HG02759 (cell line): ENCODE measurements around the gene ACOX3.

Experiments used
- ATAC-seq: cut with Tn5 transposase; IDR thresholded peaks from one replicate; pipeline ENCODE4 v1.9.1; 2021; ENCODE audit warnings: mild to moderate bottlenecking, moderate library complexity; ENCODE audit not compliant: unreplicated experiment

Gene ACOX3

DNA sequence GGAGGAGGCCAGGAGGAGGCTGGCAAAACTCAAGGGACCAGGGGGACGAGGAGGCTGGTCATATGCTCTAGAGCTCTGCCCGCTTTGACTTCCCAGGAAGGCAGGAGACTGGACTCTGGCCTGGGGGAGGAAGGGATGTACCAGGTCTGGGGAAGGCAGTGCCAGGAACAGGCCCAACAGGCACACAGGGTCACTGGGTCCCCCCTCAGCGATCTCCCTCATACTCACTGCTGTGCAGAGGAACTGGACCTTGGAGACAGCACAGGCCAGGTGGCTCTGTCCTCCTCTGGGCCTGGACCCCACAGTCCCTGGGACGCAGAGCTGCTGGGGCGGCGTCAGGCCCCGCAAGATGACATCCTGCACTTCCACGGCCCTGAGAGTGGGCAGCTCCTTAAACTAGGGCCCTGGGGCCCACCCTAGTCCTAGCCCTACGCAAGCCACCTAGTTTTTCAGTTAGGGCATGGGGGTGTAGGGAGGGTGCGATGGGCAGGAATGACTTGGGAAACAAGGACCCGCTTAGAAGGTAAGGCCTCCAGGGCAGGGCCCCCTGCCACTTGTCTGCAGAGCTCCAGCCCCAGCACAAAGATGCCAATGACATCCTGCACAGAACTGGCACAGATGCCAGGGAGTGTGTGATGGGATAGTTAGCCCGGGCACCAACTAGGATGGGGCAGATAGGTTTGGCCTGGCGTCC, 111.5 kb downstream of the ACOX3 start:
- no peak for ATAC-seq

DNA sequence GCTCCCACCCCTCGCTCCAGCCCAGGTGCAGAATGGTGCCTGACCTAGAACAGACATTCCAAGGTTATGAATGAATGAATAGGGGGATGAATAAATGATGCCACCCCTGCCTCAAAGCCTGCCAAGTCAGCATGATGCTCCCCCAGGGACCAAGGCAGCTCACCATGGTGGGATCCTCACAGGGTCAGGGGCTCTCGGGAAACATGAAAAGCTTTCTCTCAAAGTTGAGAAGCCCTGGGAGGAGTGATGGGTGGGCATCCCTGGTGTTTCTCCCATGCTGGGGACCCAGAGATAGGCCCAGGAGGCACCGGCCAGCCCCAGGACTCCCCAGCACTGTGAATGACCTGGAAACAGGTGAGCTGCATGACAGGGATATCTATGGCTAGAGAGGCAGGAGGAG, 112.1 kb downstream of the ACOX3 start:
- no peak for ATAC-seq

DNA sequence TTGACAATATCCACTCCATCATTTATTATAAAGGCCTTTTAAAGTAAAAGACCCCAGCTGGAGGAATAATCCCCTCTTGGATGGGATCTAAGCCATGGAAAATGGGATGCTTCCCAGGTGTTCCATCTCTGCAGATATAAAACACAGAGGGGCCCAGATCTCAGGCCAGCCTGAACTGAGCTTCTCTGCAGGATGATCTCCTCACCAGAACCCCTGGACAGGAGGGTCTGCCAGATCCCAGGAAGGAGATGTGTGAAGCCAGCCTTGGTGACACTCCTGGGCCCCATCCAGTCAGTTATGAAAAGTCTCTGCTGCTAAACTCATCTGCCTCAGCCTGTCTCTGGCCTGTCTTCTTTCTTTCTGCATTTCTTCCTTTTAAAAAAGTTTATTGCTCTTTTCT, 114.3 kb downstream of the ACOX3 start:
- ATAC-seq: no peak

GRCh38 chr4:8325291-8325973, 115.1 kb downstream of the ACOX3 start:
- ATAC-seq: no peak

DNA sequence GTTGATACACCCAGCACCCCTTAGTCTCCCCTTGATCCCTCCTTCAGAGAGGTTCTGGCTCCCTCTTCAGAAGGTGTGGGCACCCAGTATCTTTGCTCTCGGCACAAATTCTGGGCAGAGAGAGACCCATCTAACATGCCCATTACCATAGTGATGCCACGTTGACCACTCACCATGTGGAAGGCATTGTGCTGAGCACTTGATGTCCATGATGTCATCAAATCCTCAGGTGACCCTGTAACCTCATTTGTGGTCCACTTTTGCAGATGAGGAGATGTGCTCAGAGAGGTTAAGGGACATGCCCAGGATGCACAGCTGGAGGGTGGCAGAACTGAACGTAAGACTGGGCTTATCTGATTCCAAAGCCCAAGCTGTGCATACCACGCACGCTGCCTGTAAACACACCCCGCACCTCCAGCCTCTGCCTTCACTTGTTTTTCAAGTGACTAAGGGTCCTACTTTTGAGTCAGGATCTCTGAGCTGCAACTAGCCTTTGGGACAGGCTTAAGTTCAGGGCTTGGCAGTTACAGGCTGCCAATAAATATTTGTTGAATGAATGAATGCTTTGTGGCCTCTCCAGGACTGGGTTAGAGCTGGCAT, 115.8 kb downstream of the ACOX3 start:
- ATAC-seq: no peak

GRCh38 chr4:8323947-8324555, 116.5 kb downstream of the ACOX3 start:
- ATAC-seq: no peak

DNA sequence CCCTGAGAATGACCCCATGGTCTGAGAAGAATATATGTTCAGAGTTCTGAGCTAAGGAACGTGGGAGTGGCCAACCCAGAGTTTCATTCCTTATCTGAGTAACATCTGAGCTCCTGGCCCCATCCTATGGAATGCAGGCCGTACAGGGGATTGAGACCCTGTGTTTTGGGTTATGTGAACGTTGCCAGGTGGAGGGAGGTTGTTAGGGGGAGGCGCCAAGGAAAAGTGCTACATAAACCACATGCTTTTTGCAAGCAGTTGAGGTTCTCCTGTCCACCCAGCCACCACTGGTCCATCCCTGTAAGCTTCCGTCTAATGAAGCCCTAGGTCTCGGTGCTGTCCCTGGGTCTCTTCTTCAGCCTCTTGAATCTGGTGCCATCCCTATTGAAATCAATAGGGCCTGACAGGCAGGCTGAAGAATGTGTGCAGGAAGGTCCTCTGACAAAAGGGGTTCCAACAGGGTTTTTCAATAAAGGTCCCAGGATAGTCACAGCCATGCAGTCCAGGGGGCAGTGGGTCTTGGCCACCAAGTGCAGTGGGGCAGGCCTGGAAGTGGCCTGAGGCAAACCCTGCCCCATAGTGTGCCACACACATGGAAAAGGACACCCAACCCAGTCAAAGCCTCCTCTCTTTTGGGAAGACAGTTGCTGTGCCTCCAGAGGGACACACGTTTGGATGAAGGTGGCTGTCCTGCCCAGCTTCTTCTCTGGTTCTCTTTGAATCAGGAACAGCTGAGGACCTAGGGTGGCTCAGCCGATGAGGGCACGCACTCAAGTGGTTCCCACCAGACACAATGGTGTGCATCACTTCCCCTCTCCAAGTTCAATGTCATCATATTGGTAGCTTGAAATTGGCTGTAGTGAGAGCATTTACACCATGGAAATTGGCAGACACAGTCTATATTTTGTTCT, 117.5 kb downstream of the ACOX3 start:
- ATAC-seq: no peak

- no peak for ATAC-seq
These were observed 118.8 kb downstream of the ACOX3 start for GRCh38 chr4:8321771-8322170.

GRCh38 chr4:8321220-8321619, 119.3 kb downstream of the ACOX3 start:
- no peak for ATAC-seq

DNA sequence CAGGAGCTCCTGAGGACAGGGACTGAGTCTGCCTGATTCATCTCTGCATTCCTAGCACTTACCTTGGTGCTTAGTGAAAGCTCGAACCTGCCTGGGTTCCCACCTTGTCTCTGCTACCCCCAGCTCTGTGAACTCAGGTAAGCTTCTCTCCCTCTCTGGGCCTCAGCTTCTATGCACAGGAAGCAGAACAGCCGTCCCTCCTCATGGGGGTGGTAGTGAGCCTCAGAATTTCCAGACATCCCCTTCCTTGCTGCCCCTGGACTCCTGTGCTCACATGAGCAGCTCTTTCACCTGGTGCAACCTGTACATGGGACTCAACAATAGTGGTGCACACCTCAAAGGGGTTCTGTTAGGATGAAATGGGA, 120.2 kb downstream of the ACOX3 start:
- ATAC-seq: no peak

GRCh38 chr4:8319731-8320385, 120.7 kb downstream of the ACOX3 start:
- ATAC-seq: no peak

DNA sequence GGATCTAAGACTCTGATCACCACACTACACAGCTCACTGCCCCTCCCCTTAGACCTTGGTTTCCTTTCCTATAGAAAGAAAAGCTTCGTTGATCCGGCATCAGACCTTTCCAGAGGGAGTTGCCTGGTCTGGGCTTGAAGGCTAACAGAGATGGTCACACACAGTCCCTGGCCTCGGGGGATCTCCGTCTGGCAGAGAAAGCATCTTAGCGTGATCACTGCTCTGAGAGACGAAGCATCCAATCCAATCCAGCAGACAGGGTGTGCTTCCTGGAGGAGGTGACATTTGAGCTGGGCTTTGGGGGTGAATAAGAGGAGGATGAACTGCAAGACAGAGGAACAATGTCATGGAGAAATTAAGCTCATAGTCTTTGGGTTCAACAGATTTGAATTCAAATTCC, 121.5 kb downstream of the ACOX3 start:
- ATAC-seq: no peak

DNA sequence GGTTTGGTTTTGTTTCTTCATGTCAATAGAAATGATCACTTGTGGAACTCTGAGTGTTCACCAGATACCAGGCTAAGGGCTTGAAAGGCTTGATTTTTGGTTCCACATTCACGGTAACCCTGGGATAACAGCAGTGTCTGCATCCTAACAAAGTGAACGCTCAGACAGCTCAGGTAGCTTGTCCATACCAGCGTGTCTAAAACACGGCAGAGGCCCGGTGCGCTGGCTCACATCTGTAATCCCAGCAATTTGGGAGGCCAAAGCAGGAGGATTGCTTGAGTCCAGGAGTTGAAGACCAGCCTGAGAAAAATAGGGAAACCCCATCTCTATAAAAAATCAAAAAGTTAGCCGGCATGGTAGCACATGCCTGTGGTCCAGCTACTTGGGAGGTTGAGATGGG, 122.0 kb downstream of the ACOX3 start:
- ATAC-seq: no peak

- no peak for ATAC-seq
These were observed 123.0 kb downstream of the ACOX3 start for GRCh38 chr4:8317474-8317873.

DNA sequence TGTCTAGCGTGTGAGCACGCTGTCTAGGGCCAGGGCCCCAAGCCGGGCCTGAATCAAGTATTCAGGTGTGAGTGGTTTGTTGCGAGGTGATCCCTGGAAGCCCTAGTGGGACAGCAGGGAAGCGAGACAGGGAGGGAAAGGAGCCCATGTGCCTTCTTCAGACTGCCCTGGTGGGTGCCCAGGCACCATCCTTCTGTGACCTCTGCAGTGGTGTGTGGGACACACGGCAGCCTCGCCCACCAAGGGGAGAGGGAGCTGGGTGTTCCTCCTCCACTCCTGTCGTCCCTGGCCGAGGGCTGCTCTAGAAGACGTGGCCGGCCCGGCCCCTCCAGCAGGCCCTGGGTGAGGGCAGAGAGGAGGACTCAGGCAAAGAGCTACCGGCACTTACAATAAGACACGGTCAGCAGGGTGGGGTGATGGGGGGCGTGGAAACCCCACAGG, 123.6 kb downstream of the ACOX3 start:
- ATAC-seq: no peak
